PFSK-1 (cell line): ENCODE data around the gene SPATS1.

Experiments
- POLR2AphosphoS5 ChIP-seq: IDR thresholded peaks from 2 replicates; pipeline ENCODE4 v1.6.1; 2012; ENCODE audit warnings: low read depth, mild to moderate bottlenecking, control low read depth, low read length, moderate library complexity
- TAF1 ChIP-seq: IDR thresholded peaks from 2 replicates; pipeline ENCODE4 v1.6.1; 2012; ENCODE audit warnings: low read length, control low read depth, borderline replicate concordance; ENCODE audit not compliant: insufficient read depth

DNA sequence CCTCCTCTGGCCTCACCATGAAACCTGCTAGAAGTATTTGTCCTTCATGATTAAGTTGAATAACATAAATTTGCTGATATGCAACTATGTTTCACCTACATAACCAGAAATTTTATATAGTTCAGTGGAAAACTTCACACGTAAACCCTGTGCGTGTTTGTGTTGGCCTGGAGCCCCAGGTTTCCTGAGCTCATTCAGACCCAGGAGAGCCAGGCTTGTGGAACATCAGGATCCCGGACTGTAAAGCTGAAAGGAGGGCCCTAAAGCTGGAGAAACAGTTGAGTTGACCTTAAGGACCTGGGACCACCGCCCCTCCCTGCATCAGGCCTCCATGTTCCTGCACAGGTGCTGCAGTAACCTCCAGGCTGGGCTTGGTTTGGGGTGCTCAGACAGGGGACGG is 3.1 kb upstream of the SPATS1 start:
- TF ChIP-seq TAF1: no peak
- TF ChIP-seq POLR2AphosphoS5: no peak
